ENCODE data around the gene PDGFRB. TPM values are rescaled to one million over a fixed set of nuclear protein-coding genes. Genes with fewer than 3 reads are reported as not detected.

The PDGFRB gene
- total and polyA plus RNA-seq, 2 of the 8 experiments (the other 6 are each of a cell fraction or from before 2014, with no cell fraction given), result 4.2 to 13.7 TPM

DNA sequence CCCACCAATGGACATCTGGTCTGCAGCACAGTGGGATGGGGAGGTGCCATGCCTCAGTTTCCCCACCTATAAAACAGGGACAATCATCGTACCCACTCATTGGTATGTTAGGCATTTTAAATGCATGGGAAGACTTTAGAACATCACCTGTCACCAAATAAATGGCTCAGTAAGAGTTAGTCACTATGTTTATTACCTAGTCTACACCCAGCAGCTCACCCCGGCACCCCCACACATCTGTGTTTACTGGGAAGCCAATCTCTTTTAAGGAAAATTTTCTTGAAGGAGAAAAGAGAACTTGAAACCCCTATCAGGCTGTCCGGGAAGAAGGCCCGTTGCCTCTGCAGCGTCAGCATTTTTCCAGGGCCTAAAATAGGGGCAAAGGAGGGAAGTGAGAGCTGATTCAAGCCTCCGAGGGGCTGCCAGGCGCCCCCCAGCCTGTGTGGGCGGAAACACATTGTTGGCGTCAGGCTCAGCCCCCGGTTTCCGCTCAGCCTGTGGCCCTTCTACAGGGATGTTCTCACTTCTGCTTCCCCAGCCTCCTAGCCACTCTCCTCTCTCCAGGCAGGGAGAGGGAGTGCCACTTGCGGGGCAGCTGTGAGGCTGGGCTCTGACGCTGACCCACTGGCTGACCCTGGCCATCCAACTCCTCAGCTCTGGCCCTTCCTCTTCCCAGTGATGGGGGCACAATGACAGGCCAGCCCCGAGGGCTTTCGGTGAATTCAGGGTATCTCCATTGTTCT, 73.9 kb downstream of the PDGFRB start:
- H3K4ac ChIP-seq (replicated peaks; ENCODE audit: insufficient read length, low read depth, low read length), result no peak overlapping the region
- FAIRE-seq (no peak), DNase-seq (ENCODE audit: low read depth in 1 of 2, low spot score in 2 of 2) (no peak)
- no peaks in the 10 kb centered on the region for H3K9me3 ChIP-seq (ENCODE audit: insufficient read depth in 2 of 2, low read depth in 1 of 2, low read length in 1 of 2)
- H3K56ac ChIP-seq (replicated peaks; ENCODE audit: insufficient read length, low read depth, low read length), result no peak overlapping the region
- H3K27ac ChIP-seq (ENCODE audit: low read depth, low read length), result no peak overlapping the region
- H3K23me2 ChIP-seq (ENCODE audit: low read depth, low read length), result no peaks in the 10 kb centered on the region; the same call in 1 of the 2 replicates
- no peaks in the 10 kb centered on the region for H3K79me1 ChIP-seq (ENCODE audit: low read depth, low read length)
- H3K18ac ChIP-seq (ENCODE audit: extremely low read depth, low read length), result no peak overlapping the region
- 54% methylated on average over 15 of the region's 15 CpGs; no CpG with 5 or more reads in 1 of the 2 experiments for WGBS, 2 experiments (ENCODE audit: extremely low coverage in 1 of 2, insufficient coverage in 1 of 2, insufficient read length in 1 of 2, insufficient replicate concordance in 2 of 2, low coverage in 1 of 2, low lambda C conversion rate in 2 of 2, missing lambda C conversion rate in 1 of 2)
- H4K5ac ChIP-seq (ENCODE audit: insufficient read length, low read depth, low read length), result no peak overlapping the region
- no peaks in the 10 kb centered on the region for H4K20me1 ChIP-seq (replicated peaks in 1 of 2; ENCODE audit: control insufficient read depth in 1 of 2, insufficient read depth in 2 of 2, low read length in 2 of 2)
- H3K4me1 ChIP-seq (replicated peaks in 1 of 4; ENCODE audit: control insufficient read depth in 3 of 4, insufficient read depth in 4 of 4, low read length in 3 of 4), result peaks cover 0 to 6% (median 1%) of the 10 kb centered on the region in 4 experiments; a peak in 5 of 7 replicates
- no peak overlapping the region for H3K23ac ChIP-seq (ENCODE audit: insufficient read length)
- H2BK15ac ChIP-seq (ENCODE audit: low read length), result no peak overlapping the region
- H3K4me2 ChIP-seq (ENCODE audit: insufficient read depth in 1 of 2, low read depth in 2 of 2, low read length in 2 of 2), result no peak overlapping the region
- H3K9ac ChIP-seq (replicated peaks in 1 of 4; ENCODE audit: extremely low read depth in 1 of 4, low read depth in 3 of 4, low read length in 3 of 4), result no peak overlapping the region
- peak overlapping the region; percentile 75 for H2AFZ ChIP-seq (ENCODE audit: low read length)
- no peak overlapping the region for H3K14ac ChIP-seq (ENCODE audit: insufficient read length)
- H2AK5ac ChIP-seq (ENCODE audit: low read depth, low read length), result no peak overlapping the region
- no peak overlapping the region for H4K91ac ChIP-seq (replicated peaks; ENCODE audit: insufficient read length, low read length)
- ChIA-PET CTCF (ENCODE audit: partially characterized antibody) (interaction anchor here (0.6 to 2.5 kb wide), 9 partner anchors 9 to 305 kb away, joined by 3 to 12 read pairs (median 4); no protein-coding TSS in a partner anchor), POLR2A (ENCODE audit: partially characterized antibody) (no interaction called here)
- peak overlapping the region; percentile 43; the same call in 1 of the 2 replicates for H2BK12ac ChIP-seq (ENCODE audit: low read depth, low read length)
- peak overlapping the region; percentile 37; the same call in 1 of the 2 replicates for H4K8ac ChIP-seq (ENCODE audit: extremely low read depth, insufficient read depth, low read length)
- H2BK20ac ChIP-seq (ENCODE audit: low read length), result no peak overlapping the region
- no peak overlapping the region for H2BK120ac ChIP-seq (replicated peaks; ENCODE audit: low read depth, low read length)
- no peak overlapping the region for H2BK5ac ChIP-seq (ENCODE audit: low read depth, low read length)
- no peak overlapping the region for H3K4me3 ChIP-seq (ENCODE audit: extremely low read depth in 1 of 4, insufficient read depth in 2 of 4, low read depth in 3 of 4, low read length in 4 of 4)
- no peaks in the 10 kb centered on the region for H3K36me3 ChIP-seq (ENCODE audit: control insufficient read depth in 2 of 4, insufficient read depth in 4 of 4, low read length in 3 of 4)
- TF ChIP-seq EZH2 (IDR thresholded peaks at IDR 0.05; ENCODE audit: low read depth, low read length, severe bottlenecking) (no peak), YY1 (IDR thresholded peaks at IDR 0.05; ENCODE audit: low read depth, low read length) (no peak), ASH2L (IDR thresholded peaks at IDR 0.05; ENCODE audit: low read length) (no peak), SUZ12 (IDR thresholded peaks at IDR 0.05; ENCODE audit: low read length) (no peak), CHD2 (IDR thresholded peaks at IDR 0.05; ENCODE audit: low read length) (no peak), MAFK (IDR thresholded peaks at IDR 0.05; ENCODE audit: low read depth, low read length) (peak; percentile 25; the same call in 1 of the 2 replicates)
- no peaks in the 10 kb centered on the region; a peak in 1 of 7 replicates for H3K27me3 ChIP-seq (replicated peaks in 1 of 4; ENCODE audit: control insufficient read depth in 3 of 4, extremely low read depth in 1 of 4, insufficient read depth in 3 of 4, low read length in 3 of 4)
- no peaks in the 10 kb centered on the region for H3K79me2 ChIP-seq (ENCODE audit: control insufficient read depth in 1 of 2, insufficient read depth in 2 of 2, low read length in 2 of 2)

All from H1 (cell line).